ENCODE results near the gene SMIM41.

SMIM41 gene

GRCh38 chr12:52142431-52142830, 62.9 kb downstream of the SMIM41 start:
- TF ChIP-seq, protein P1, sequence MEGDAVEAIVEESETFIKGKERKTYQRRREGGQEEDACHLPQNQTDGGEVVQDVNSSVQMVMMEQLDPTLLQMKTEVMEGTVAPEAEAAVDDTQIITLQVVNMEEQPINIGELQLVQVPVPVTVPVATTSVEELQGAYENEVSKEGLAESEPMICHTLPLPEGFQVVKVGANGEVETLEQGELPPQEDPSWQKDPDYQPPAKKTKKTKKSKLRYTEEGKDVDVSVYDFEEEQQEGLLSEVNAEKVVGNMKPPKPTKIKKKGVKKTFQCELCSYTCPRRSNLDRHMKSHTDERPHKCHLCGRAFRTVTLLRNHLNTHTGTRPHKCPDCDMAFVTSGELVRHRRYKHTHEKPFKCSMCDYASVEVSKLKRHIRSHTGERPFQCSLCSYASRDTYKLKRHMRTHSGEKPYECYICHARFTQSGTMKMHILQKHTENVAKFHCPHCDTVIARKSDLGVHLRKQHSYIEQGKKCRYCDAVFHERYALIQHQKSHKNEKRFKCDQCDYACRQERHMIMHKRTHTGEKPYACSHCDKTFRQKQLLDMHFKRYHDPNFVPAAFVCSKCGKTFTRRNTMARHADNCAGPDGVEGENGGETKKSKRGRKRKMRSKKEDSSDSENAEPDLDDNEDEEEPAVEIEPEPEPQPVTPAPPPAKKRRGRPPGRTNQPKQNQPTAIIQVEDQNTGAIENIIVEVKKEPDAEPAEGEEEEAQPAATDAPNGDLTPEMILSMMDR (IDR thresholded peaks at IDR 0.05; ENCODE audit: extremely low read depth, missing control alignments) = no peak
- DNase-seq (ENCODE audit: low spot score) = no peak

DNA sequence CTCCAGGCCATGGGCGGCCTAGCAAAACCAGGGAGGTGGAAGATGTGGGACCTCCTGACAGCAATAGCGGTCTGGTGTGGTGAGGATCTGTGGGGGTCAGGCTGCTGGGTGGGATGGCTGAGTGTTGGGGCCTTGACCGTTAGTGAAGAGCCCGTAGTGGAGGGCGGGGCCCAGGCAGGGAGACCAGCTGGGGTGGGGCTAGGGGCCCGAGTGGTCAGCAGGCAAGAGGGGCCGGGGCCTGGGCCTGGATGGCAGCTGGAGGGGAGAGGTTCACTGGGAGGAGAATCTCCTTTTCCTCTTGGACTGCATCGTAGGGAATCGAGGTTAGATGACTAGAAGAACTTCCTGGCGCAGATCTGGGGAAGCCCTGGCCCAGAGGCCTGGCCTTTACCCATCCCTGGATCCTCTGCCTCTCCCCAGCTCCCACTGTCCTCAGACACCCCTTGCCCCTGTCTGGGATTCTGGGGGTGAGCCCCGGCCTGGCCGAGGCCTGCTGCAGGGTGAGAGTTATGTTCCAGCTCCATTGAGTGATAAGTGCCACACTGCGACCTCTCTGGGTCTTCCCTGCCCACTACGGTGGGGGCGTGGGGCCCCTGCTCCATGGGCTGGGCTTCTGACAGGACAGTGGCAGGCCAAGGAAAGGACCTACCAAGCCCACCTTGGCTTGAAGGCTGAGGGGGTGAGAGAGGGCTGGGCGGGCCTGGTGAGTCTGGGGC, 65.2 kb downstream of the SMIM41 start:
- TF ChIP-seq, protein P1 (IDR thresholded peaks at IDR 0.05; ENCODE audit: extremely low read depth, missing control alignments) = no peak
- DNase-seq (ENCODE audit: low spot score) = no peak

GRCh38 chr12:52145228-52146088, 66.0 kb downstream of the SMIM41 start:
- TF ChIP-seq, protein P1 (IDR thresholded peaks at IDR 0.05; ENCODE audit: extremely low read depth, missing control alignments) = no peak
- no peak for DNase-seq (ENCODE audit: low spot score)

DNA sequence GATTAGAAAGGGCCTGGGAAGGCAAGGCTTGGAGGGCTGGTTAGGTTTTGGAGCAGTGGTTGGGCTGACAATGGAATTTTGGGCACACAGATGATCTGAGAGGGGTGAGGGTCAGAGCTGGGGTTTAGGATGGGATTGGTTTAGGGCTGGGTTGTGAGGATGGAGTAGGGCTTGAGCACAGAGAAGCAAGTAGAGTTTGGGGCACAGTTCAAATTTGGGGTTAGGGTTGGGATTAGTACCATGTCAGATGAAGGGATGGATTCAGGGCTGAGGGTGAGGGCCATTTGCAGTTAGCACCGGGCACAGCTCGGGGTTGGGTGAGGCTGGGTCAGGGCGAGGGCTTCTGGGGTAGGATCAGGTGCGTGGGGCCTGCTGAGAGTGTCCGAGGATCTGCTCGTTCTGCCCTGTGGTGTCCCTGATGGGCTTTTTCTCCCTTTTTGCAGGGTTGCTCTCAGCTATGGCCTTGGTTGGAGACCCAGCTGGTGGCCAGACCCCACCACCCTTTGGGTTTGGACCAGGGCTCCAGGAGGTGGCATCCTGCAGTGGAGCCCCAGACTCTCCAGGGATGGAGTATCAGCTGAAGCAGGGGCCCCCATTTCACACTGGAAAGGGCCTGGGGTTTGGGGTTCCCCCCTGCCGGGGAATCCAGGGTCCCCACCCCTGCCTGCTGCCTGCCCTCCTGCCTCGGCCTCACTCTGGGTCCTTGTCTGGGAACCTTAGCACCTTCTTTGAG, 66.8 kb downstream of the SMIM41 start:
- TF ChIP-seq, protein P1 (IDR thresholded peaks at IDR 0.05; ENCODE audit: extremely low read depth, missing control alignments) = no peak
- DNase-seq (ENCODE audit: low spot score) = no peak

DNA sequence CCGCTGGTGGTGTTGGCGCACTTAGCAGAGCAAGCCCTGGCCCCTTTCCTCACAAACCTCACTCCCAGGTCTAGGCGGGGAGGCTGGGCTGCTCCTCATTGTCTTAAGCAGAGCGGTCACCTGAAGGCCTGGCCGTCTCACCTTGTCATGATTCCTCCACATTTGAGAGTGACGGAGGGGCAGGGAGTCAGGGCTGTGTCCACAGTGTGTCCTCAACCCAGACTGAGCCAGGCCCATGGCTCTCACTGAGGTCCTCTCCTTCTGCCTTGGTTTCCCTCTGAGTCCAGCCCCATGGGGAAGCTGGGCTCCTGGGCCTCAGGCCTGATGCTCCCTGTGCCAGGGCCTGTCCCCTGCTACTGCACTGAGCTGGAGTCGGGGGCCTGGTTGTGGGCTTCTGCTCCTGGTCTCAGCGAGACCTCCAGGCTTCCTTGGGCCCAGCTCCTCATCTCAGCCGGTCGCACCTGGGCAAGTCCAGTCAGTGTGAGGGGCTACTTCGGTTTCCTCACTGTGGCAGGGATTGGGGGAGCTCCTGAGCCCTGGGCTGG, 67.4 kb downstream of the SMIM41 start:
- DNase-seq (ENCODE audit: low spot score) = no peak
- TF ChIP-seq, protein P1 (IDR thresholded peaks at IDR 0.05; ENCODE audit: extremely low read depth, missing control alignments) = no peak

GRCh38 chr12:52147367-52147963, 68.0 kb downstream of the SMIM41 start:
- DNase-seq (ENCODE audit: low spot score) = no peak
- TF ChIP-seq, protein P1 (IDR thresholded peaks at IDR 0.05; ENCODE audit: extremely low read depth, missing control alignments) = no peak

Data from GM20000 (cell line).